Smooth muscle cell (in vitro differentiated cells): ENCODE results near the gene BPI. TPM values are rescaled to one million over a fixed set of nuclear protein-coding genes. Genes with fewer than 3 reads are reported as not detected.

Experiments
- DNase-seq: peaks from one replicate; lab custom pipeline; 2025; ENCODE audit not compliant: unreplicated experiment; lab: John Stamatoyannopoulos, UW
- H2AFZ ChIP-seq: fragments of 200-600 bp; sonication (generic); 2 replicates; pipeline ENCODE4 v1.6.0; 2016; ENCODE audit warnings: antibody characterized with exemption, low read depth, mild to moderate bottlenecking
- H3F3A ChIP-seq: fragments of 200-600 bp; sonication (generic); 2 replicates; pipeline ENCODE4 v1.6.0; 2017; ENCODE audit warnings: antibody characterized with exemption, low read depth
- H3K27ac ChIP-seq: fragments of 200-600 bp; sonication (generic); 2 replicates; pipeline ENCODE4 v1.5.1; 2016; ENCODE audit warnings: low read depth, mild to moderate bottlenecking
- H3K27me3 ChIP-seq: fragments of 200-600 bp; sonication (generic); 2 replicates; pipeline ENCODE4 v1.6.1; 2016; ENCODE audit warnings: low read depth, mild to moderate bottlenecking
- H3K36me3 ChIP-seq: fragments of 200-600 bp; sonication (generic); 2 replicates; pipeline ENCODE4 v1.5.1; 2016; ENCODE audit warnings: low read depth
- H3K4me1 ChIP-seq: fragments of 200-600 bp; sonication (generic); 2 replicates; pipeline ENCODE4 v1.5.1; 2016; ENCODE audit warnings: low read depth
- H3K4me2 ChIP-seq: fragments of 200-600 bp; sonication (generic); 2 replicates; pipeline ENCODE4 v1.6.0; 2016; ENCODE audit warnings: mild to moderate bottlenecking
- H3K4me3 ChIP-seq: fragments of 200-600 bp; sonication (generic); 2 replicates; pipeline ENCODE4 v1.5.1; 2016; ENCODE audit warnings: mild to moderate bottlenecking
- H3K79me2 ChIP-seq: fragments of 200-600 bp; sonication (generic); 2 replicates; pipeline ENCODE4 v1.6.0; 2016; ENCODE audit warnings: low read depth, mild to moderate bottlenecking
- H3K9ac ChIP-seq: fragments of 200-600 bp; sonication (generic); 2 replicates; pipeline ENCODE4 v1.6.0; 2016; ENCODE audit warnings: low read depth
- H3K9me3 ChIP-seq: fragments of 200-600 bp; sonication (generic); replicated peaks from 2 replicates; pipeline ENCODE4 v1.5.1; 2016; ENCODE audit warnings: low read depth
- H4K20me1 ChIP-seq: fragments of 200-600 bp; sonication (generic); 2 replicates; pipeline ENCODE4 v1.6.0; 2016; ENCODE audit warnings: low read depth
- CTCF ChIP-seq: fragments of 200-600 bp; sonication (generic); IDR thresholded peaks from 2 replicates; pipeline ENCODE4 v1.5.1; 2017; ENCODE audit warnings: borderline replicate concordance, mild to moderate bottlenecking, antibody characterized with exemption; ENCODE audit not compliant: insufficient read depth, poor library complexity, severe bottlenecking
- WGBS: methylation state at CpG from one replicate; pipeline ENCODE4 v1.1.7; 2016; ENCODE audit warnings: low lambda C conversion rate; 5-methylcytosine and 5-hydroxymethylcytosine counted together
- polyA plus RNA-seq: library from polyadenylated mRNA; unstranded; fragments of >200 nt; fragmentation: Nextera tagmentation; extraction: Ambion mirVana; gene quantifications from 2 replicates; pipeline ENCODE4 v1.2.1, GENCODE V29; 2016
- total RNA-seq: library from RNA; depleted of rRNA; stranded (reverse); fragments of >200 nt; gene quantifications from 2 replicates; pipeline ENCODE4 v1.2.3, GENCODE V29; 2014

Gene BPI
- total and polyA plus RNA-seq, 2 experiments from 2014 or later: not detected

GRCh38 chr20:38299963-38300362 is 4.0 kb upstream of the BPI start:
- Histone ChIP-seq H3K27ac (no peak overlapping the region), H3K9me3 (no peaks in the 10 kb centered on the region), H4K20me1 (no peaks in the 10 kb centered on the region), H3F3A (no peaks in the 10 kb centered on the region), H3K79me2 (no peaks in the 10 kb centered on the region), H3K4me3 (no peak overlapping the region), H3K27me3 (no peaks in the 10 kb centered on the region), H3K4me1 (peaks cover 7% of the 10 kb centered on the region), H2AFZ (no peak overlapping the region), H3K36me3 (no peaks in the 10 kb centered on the region), H3K4me2 (no peak overlapping the region), H3K9ac (no peak overlapping the region)
- TF ChIP-seq CTCF: no peak
- no peak for DNase-seq
- 65% methylated on average over 6 of the region's 6 CpGs for whole genome bisulfite sequencing

GRCh38 chr20:38300438-38300837 is 3.5 kb upstream of the BPI start:
- no peak for TF ChIP-seq CTCF
- Histone ChIP-seq H3K9ac (no peak overlapping the region), H3K4me2 (no peak overlapping the region), H3F3A (no peaks in the 10 kb centered on the region), H4K20me1 (no peaks in the 10 kb centered on the region), H3K27ac (no peak overlapping the region), H3K27me3 (no peaks in the 10 kb centered on the region), H3K79me2 (no peaks in the 10 kb centered on the region), H2AFZ (no peak overlapping the region), H3K36me3 (no peaks in the 10 kb centered on the region), H3K4me3 (no peak overlapping the region), H3K4me1 (peaks cover 7% of the 10 kb centered on the region), H3K9me3 (no peaks in the 10 kb centered on the region)
- 85% methylated on average over 4 of the region's 4 CpGs for WGBS
- DNase-seq: no peak

GRCh38 chr20:38301309-38301708 is 2.6 kb upstream of the BPI start:
- no peaks in the 10 kb centered on the region for H4K20me1 ChIP-seq
- H3K9ac ChIP-seq: no peak overlapping the region
- H3K4me2 ChIP-seq: no peak overlapping the region
- H3K79me2 ChIP-seq: no peaks in the 10 kb centered on the region
- no peaks in the 10 kb centered on the region for H3K36me3 ChIP-seq
- H2AFZ ChIP-seq: no peak overlapping the region
- no peak for TF ChIP-seq CTCF
- H3K4me3 ChIP-seq: no peak overlapping the region
- H3F3A ChIP-seq: no peaks in the 10 kb centered on the region
- WGBS: 96% methylated on average over 3 of the region's 3 CpGs
- H3K9me3 ChIP-seq: no peaks in the 10 kb centered on the region
- no peaks in the 10 kb centered on the region for H3K27me3 ChIP-seq
- H3K27ac ChIP-seq: no peak overlapping the region
- peaks cover 7% of the 10 kb centered on the region for H3K4me1 ChIP-seq
- no peak for DNase-seq

- Histone ChIP-seq H3K4me2 (no peak overlapping the region), H2AFZ (no peak overlapping the region), H3K9me3 (no peaks in the 10 kb centered on the region), H4K20me1 (no peaks in the 10 kb centered on the region), H3K4me1 (peaks cover 7% of the 10 kb centered on the region), H3K79me2 (no peaks in the 10 kb centered on the region), H3K27me3 (no peaks in the 10 kb centered on the region), H3F3A (no peaks in the 10 kb centered on the region), H3K9ac (no peak overlapping the region), H3K4me3 (no peak overlapping the region), H3K36me3 (no peaks in the 10 kb centered on the region), H3K27ac (no peak overlapping the region)
- 69% methylated on average over 11 of the region's 11 CpGs for WGBS
- TF ChIP-seq CTCF: no peak
- no peak for DNase-seq
Observed at GRCh38 chr20:38302786-38303185, 1.2 kb upstream of the BPI start.
